Left cardiac atrium (tissue), 4 donors: ENCODE results near the gene OR10T2. TPM values are rescaled to one million over a fixed set of nuclear protein-coding genes. Genes with fewer than 3 reads are reported as not detected.
"Not testable (repeated sequence)": the region's sequence is repeated elsewhere in the genome, so short reads cannot be mapped to it uniquely, and the experiment has no call there.

Experiments
- ATAC-seq, 2 donors: fragments of 200-7000 bp; cut with Tn5 transposase; one replicate each; pipeline ENCODE4 v1.9.1; 2020; ENCODE audit warnings: mild to moderate bottlenecking in 2 of 2, moderate library complexity in 2 of 2
- DNase-seq: peaks from one replicate; pipeline ENCODE4 v3.0.0-alpha.2; 2020
- intact Hi-C, 2 donors: fragments of 100-400 bp; cut with DNase I; formaldehyde crosslinking; loops; one replicate each; pipeline versions ENCODE4 v1.14.1 to v1.15.1; 2022 to 2023
- long read RNA-seq: library from polyadenylated mRNA; unstranded; transcript quantifications from one replicate; pipeline ENCODE4 v2.0.0, GENCODE V29; 2021
- total RNA-seq, 2 donors: library from RNA; stranded (reverse); fragmentation: NEBNext Ultra II Directional; extraction: Animal tissue kit (Norgen Biotek cat#: 25700); gene quantifications; one replicate each; pipeline ENCODE4 v1.2.1, GENCODE V29; 2021
- donor health status: DM: no; HTN: yes; CAD: no.
- donor health status: DM: no; HTN: yes; CAD: no; lungs with severe emphysema.
- donor health status: DM: yes; HTN: yes; CAD: no.
- donor health status: Dilated cardiomyopathy.

The OR10T2 gene
- not detected for total RNA-seq
- long read RNA-seq, result 0 reads

- ATAC-seq (no peak), DNase-seq (no peak)
- intact Hi-C loops, result no loop called here
Observed at GRCh38 chr1:158398818-158399514, at the start of gene OR10T2. OR10T2 (minus strand) TSS chr1:158399466; CDS start chr1:158399466, 0 bp downstream.

- DNase-seq, result no peak
- no peak for ATAC-seq
- intact Hi-C loops, result no loop called here
Observed at GRCh38 chr1:158445376-158445775, 46.1 kb upstream of the OR10T2 start.

- ATAC-seq, result no peak
- no peak for DNase-seq
- intact Hi-C loops, result no loop called here
Observed at GRCh38 chr1:158434741-158435140, 35.5 kb upstream of the OR10T2 start.

DNA sequence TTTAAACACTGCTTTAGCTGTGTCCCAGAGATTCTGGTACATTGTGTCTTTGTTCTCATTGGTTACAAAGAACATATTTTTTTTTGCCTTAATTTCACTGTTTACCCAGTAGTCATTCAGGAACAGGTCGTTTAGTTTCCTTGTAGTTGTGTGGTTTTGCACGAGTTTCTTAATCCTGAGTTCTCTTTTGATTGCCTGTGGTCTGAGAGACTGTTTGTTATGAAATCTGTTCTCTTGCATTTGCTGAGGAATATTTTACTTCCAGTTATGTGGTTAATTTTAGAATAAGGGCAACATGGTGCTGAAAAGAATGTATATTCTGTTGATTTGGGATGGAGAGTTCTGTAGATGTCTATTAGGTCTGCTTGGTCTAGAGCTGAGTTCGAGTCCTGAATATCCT lies 30.9 kb upstream of the OR10T2 start:
- intact Hi-C loops, DNase-seq, ATAC-seq: not testable (repeated sequence)

- ATAC-seq, result no peak
- no peak for DNase-seq
- intact Hi-C loops, result no loop called here
Observed at GRCh38 chr1:158426137-158426536, 26.9 kb upstream of the OR10T2 start, which contains the start of gene OR10K2. OR10K2 (minus strand) TSS chr1:158426237; CDS start chr1:158420866, 5,371 bp downstream.

DNA sequence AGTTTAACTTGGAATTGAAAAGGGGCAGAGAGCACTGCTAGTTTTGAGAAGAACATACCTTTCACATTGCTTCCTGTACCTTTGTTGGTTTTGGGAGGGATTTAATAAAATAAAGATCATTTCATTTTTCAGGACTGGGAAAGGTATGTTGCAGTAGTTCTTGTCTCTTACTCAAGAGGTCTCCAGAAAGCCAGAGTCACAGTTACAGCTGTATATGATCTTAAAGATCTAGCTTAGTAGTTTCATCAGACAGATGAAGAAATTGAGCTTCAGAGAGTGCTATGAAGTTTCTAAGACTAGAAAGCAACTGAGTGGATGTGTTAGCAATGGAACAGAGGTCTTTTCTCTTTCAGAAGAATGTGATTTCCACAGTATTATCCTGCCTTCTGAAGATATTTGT lies 25.8 kb upstream of the OR10T2 start:
- ATAC-seq (no peak), DNase-seq (no peak)
- intact Hi-C loops, result no loop called here

DNA sequence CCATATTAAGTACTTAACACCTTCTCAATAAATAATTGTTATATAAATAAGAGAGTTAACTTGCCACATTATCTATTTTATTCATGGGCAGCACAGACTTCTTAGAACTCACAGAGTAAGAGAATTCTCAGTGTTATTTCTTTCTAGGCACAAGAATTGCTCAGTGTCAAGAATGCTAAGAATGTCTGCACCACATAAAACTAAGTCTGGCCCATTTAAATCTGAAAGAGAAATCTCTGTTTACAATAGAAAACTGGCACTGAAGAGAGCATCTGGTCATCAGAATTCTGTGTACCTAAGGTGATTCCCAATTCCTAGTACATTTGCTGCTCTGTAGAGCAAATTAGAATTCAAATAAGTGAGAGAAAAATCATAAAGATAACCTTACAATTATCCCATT lies 22.9 kb upstream of the OR10T2 start:
- ATAC-seq (no peak), DNase-seq (no peak)
- intact Hi-C loops, result no loop called here

DNA sequence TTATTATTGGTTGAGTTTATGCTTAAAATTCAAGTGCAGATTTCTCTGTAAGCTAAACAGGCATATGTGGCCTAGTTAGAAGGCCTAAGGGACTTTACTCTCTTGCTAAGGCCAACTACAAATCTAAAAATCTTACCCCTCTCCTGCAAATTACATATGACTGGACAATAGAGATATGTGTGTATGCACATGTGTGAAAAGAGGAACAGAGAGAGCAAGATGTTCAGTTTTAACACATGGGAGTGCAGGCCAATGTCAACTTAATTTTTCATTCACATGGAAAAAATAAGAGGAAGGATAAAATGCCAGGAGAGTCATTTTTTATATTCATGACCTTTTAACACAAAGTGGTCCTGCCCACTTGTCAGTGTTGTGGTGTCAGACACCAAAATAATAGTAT lies 18.3 kb upstream of the OR10T2 start:
- DNase-seq (no peak), ATAC-seq (no peak)
- intact Hi-C loops, result no loop called here

DNA sequence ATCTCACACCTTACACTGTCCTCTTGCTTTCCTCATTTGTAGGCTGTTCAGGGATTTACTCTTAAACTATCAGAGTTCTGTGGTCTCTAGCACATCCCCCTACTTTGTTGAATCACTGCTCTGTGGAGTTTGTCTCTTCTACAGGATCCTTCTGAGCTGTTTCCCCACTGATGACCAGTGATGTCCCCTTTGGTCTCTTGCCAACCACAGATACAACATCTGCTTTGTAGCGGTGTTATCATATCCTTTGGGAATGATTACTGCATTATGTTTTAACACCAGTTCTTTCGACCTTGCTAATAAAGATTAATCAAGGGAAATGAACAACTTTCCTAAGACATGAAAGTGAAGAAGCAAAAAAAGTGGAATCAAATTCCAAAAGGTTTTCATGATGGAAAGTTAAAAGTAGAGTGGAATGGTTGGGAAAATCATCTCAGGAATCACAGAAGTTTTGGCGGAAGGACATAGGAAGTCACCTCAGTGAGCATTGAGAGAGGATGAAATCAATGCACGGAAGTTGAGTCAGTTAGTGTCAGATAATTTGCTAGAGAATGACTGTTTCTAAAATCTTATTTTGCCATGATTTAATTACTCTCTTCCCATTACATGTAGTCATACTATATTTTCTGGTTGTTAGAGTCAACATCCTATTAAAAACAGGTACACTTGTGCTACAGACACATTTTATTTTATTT lies 15.5 kb upstream of the OR10T2 start:
- ATAC-seq (no peak), DNase-seq (no peak)
- intact Hi-C loops, result loop anchor here in 1 of 2 donors (2.0 kb wide), 1 partner anchor 44 kb away; no protein-coding TSS in a partner anchor

DNA sequence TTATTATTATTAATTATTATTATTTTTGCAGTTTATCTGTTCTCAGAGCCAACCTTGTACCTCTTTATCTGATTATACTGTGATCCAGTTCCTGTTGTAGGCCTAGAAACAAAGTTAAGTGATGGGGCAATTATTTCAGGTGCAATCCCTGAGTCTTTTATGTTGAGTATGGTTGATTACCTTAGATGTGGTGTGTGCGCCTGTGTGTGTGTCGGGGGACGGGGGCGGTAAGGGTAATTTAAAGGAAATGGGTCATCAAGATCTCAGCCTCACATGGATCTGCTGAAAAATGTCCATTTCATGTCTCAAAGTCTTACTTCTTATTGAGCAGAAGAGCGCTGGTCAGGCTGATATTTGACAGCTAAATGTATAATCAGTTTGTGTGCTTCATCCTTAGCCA lies 7.8 kb upstream of the OR10T2 start:
- intact Hi-C loops, result no loop called here
- DNase-seq, result no peak
- ATAC-seq, result no peak

GRCh38 chr1:158400871-158401270 lies 1.6 kb upstream of the OR10T2 start:
- ATAC-seq (no peak), DNase-seq (no peak)
- intact Hi-C loops, result no loop called here

DNA sequence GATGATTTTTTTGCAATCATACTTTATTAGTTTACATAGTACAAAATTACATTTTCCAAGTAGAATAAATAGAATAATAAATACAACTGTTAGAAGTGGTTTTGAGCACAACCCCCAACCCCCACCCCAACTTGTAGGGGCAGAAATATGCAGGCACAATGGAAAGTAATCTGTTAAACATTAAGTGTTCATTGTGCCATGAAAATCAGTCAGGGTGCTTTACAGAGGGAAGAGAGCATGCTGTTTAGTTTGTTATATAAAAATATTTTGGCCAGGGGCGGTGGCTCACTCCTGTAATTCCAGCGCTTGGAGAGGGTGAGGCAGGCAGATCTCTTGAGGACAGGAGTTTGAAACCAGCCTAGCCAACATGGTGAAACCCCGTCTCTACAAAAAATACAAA lies 2.6 kb downstream of the OR10T2 start:
- DNase-seq, result no peak
- no peak for ATAC-seq
- intact Hi-C loops, result no loop called here

- DNase-seq, result no peak
- ATAC-seq, result no peak
- intact Hi-C loops, result no loop called here
Observed at GRCh38 chr1:158393476-158393875, 5.8 kb downstream of the OR10T2 start.

DNA sequence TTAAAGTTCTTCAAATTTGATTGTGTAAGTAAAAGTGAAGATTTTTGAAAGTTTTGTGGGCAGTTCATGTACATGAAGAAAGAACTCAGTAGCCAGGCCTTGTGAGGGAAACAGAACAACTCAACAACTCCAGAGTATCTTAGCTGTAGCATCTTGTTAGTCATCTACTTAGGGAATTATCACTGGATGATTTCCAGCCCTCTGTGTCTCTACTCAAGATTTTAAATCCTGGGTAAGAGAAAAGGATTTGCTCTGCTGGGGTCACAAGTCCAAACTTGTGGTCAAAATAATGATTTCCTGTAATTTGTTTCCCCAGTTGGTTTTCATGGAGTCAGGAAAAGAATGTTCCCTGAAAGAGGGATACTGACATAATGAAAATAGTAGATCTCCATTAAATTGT lies 8.2 kb downstream of the OR10T2 start:
- DNase-seq, result no peak
- intact Hi-C loops, result no loop called here
- ATAC-seq, result no peak

DNA sequence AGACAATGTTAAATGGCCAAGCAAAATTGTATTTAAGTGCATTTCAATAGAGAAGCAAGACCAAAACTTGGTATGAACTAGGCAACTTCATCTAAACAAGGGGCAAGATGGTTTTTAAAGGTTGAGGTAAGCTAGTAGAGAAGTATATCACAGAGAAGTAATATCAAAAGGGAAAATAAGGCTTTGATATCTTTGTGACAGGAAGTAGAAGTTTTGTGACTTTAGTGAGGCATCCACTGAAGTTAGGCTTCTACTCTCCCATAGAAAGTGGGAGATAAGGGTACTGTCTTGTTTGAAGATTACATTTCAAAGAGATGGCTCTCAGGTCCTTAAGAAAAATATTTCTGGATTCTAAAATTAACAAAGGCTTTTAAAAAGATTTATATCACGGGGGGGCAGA lies 8.9 kb downstream of the OR10T2 start:
- no peak for ATAC-seq
- intact Hi-C loops, result no loop called here

DNA sequence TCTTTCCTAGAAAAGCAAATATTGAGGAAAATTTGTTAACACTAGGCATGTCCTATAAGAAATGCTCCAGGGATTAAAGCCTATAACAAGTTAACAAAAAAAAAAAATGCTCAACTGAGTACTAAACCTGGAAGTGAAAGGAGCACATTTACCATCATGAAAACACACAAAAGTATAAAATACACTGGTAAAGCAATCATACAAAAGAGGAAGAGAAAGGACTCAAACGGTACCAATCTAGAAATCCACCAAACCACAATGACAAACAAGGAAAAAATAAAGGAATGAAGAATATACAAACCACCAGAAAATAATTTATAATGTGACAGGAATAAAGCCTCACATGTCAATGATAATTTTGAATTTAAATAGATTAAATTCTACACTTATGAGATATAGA lies 24.4 kb downstream of the OR10T2 start:
- DNase-seq, result no peak
- intact Hi-C loops, result no loop called here
- ATAC-seq, result no peak

More for the DNA sequence above, 8.9 kb downstream of the OR10T2 start:
- no peak for DNase-seq

DNA sequence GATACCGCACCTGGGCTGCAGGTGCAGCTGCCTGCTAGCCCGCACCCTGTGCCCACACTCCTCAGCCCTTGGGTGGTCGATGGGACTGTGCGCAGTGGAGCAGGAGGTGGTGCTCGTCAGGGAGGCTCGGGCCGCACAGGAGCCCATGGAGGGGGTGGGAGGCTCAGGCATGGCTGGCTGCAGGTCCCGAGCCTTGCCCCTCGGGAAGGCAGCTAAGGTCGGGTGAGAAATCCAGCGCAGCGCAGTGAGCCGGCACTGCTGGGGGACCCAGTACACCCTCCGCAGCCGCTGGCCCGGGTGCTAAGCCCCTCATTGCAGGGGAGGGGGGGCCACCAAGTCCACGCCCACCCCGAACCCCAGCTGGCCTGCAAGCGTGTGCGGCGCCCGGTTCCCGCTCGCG lies 25.2 kb downstream of the OR10T2 start:
- intact Hi-C loops, ATAC-seq, DNase-seq: not testable (repeated sequence)

- intact Hi-C loops, result no loop called here
- ATAC-seq (no peak), DNase-seq (no peak)
Observed at GRCh38 chr1:158371188-158371953, 27.9 kb downstream of the OR10T2 start.

DNA sequence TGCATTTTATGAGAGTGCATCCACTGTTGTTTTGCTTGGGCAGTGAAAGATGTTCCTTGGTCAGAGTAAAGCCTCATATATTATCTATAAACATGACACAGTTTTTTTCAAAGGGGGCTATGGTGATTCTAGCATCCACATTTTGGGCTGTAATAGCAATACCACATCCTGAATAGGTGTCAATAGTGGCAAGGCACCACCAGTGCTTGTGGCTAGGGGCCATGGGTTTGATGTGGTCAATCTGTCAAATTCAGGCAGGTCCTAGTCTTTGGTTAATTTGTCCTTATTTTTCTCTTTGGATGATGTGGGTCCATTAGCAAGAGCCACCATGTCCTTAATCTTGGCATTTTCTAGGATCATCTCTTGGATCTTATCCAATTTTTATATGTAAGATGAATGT lies 32.5 kb downstream of the OR10T2 start:
- ATAC-seq, result no peak
- intact Hi-C loops, result no loop called here
- DNase-seq, result no peak

GRCh38 chr1:158362941-158363340 lies 36.3 kb downstream of the OR10T2 start:
- intact Hi-C loops, result no loop called here
- DNase-seq (no peak), ATAC-seq (no peak)
